MM.1S (cell line): ENCODE measurements around the gene LRRC23.

Source experiments
- DNase-seq: peaks from one replicate; pipeline ENCODE4 v3.0.0-alpha.2; 2015
- H2AFZ ChIP-seq: fragments of 300-600 bp; sonication (generic); 2 replicates; pipeline ENCODE4 v1.6.0; 2016; ENCODE audit warnings: antibody characterized with exemption, low read length
- H3F3A ChIP-seq: fragments of 300-600 bp; sonication (generic); 2 replicates; pipeline ENCODE4 v1.6.1; 2016; ENCODE audit warnings: mild to moderate bottlenecking, antibody characterized with exemption, low read length, moderate library complexity, mixed read lengths; ENCODE audit not compliant: insufficient read depth
- H3K27ac ChIP-seq: fragments of 300-600 bp; sonication (generic); 2 replicates; pipeline ENCODE4 v1.5.1; 2016; ENCODE audit warnings: mild to moderate bottlenecking, low read length
- H3K27me3 ChIP-seq: fragments of 300-600 bp; sonication (generic); replicated peaks from 2 replicates; pipeline ENCODE4 v1.6.0; 2016; ENCODE audit warnings: low read length; ENCODE audit not compliant: insufficient read depth
- H3K36me3 ChIP-seq: fragments of 300-600 bp; sonication (generic); replicated peaks from 2 replicates; pipeline ENCODE4 v1.6.1; 2016; ENCODE audit warnings: mild to moderate bottlenecking, low read length, mixed read lengths; ENCODE audit not compliant: insufficient read depth
- H3K4me1 ChIP-seq: fragments of 300-600 bp; sonication (generic); 2 replicates; pipeline ENCODE4 v1.6.1; 2016; ENCODE audit warnings: low read length, mixed read lengths
- H3K4me2 ChIP-seq: fragments of 300-600 bp; sonication (generic); 2 replicates; pipeline ENCODE4 v1.6.0; 2016; ENCODE audit warnings: low read depth, low read length
- H3K4me3 ChIP-seq: fragments of 300-600 bp; sonication (generic); 2 replicates; pipeline ENCODE4 v1.5.1; 2016; ENCODE audit warnings: low read length, mixed read lengths
- H3K79me2 ChIP-seq: fragments of 300-600 bp; sonication (generic); 2 replicates; pipeline ENCODE4 v1.6.1; 2016; ENCODE audit warnings: mixed run types, low read length, mixed read lengths
- H3K9ac ChIP-seq: fragments of 300-600 bp; sonication (generic); 2 replicates; pipeline ENCODE4 v1.6.1; 2016; ENCODE audit warnings: low read length, mixed read lengths
- H3K9me2 ChIP-seq: fragments of 300-600 bp; sonication (generic); replicated peaks from 2 replicates; pipeline ENCODE4 v1.6.1; 2016; ENCODE audit warnings: mild to moderate bottlenecking, low read length, mixed read lengths; ENCODE audit not compliant: insufficient read depth
- H3K9me3 ChIP-seq: fragments of 300-600 bp; sonication (generic); replicated peaks from 2 replicates; pipeline ENCODE4 v1.6.1; 2016; ENCODE audit warnings: mild to moderate bottlenecking, low read length, mixed read lengths; ENCODE audit not compliant: insufficient read depth
- H4K20me1 ChIP-seq: fragments of 300-600 bp; sonication (generic); 2 replicates; pipeline ENCODE4 v1.6.1; 2016; ENCODE audit warnings: mild to moderate bottlenecking, low read length, moderate library complexity, mixed read lengths; ENCODE audit not compliant: insufficient read depth
- EZH2 ChIP-seq: fragments of 300-600 bp; sonication (generic); optimal IDR thresholded peaks from 2 replicates; pipeline ENCODE3; 2017; ENCODE audit warnings: low read depth, mild to moderate bottlenecking, antibody characterized with exemption, low read length, mixed read lengths
- EZH2phosphoT487 ChIP-seq: fragments of 300-600 bp; sonication (generic); IDR thresholded peaks from 2 replicates; pipeline ENCODE4 v1.6.1; 2018; ENCODE audit warnings: antibody characterized with exemption, low read length
- TF ChIP-seq, protein P1 (sequence below): fragments of 300-600 bp; sonication (generic); IDR thresholded peaks from 2 replicates; pipeline ENCODE4 v1.5.1; 2016; ENCODE audit warnings: antibody characterized with exemption, low read length, mixed read lengths

LRRC23 gene

DNA sequence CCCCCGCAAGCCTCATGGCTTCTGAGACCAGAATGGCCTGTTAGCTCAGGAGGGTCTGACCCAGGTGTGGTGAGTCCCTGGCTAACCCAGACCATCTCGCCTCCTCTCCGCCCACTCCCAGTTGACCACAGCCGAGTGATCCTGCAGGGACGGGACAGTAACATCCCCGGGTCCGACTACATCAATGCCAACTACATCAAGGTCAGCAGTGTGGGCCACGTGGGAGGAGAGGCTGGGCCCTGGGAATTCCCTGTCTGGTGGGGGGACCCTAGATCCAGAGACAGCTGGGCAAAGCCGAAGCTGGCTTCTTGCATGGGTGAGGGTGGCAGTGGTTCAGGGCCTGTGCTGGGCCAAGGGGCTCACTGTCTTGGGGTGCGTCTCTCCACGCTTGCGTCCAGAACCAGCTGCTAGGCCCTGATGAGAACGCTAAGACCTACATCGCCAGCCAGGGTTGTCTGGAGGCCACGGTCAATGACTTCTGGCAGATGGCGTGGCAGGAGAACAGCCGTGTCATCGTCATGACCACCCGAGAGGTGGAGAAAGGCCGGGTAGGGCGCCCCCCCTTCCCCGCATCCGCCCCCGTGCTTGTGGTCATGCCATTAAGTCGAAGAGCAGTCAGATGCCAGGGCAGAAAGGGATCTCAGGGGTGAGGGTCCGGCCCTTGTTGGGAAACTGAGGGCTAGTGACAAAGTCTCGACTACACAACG, 51.6 kb downstream of the LRRC23 start:
- Histone ChIP-seq H3K4me2 (no peak overlapping the region), H3K9ac (no peak overlapping the region), H3K4me1 (peaks cover 77% of the 10 kb centered on the region)

DNA sequence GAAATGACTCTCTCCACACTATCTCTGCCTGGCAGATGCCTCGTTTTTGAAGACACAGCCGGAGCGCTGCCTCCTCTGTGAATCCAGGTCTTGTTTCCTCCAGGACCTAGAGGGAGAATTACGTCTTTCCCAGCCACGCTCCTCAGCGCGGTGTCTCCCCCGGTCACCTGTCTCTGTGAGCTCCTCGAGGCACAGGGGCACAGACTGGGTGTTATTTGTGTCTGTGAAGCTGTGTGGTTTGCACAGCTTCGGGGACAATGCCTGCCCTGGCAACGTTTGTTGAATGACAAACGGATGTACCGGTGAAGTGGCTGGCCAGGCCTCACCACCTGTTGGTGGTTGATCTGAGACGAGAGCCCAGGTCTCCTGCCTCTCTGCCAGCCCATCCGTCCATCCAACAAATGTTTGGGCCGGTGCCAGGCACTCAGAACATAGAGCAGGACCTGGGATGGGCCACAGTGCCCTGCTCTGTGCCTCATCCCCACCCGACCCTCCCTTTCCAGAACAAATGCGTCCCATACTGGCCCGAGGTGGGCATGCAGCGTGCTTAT, 52.6 kb downstream of the LRRC23 start:
- Histone ChIP-seq H3K36me3 (no peaks in the 10 kb centered on the region; the same call in 1 of the 2 replicates), H3K9me3 (no peaks in the 10 kb centered on the region), H2AFZ (no peak overlapping the region), H3K4me2 (no peak overlapping the region), H3K27ac (peak overlapping the region; percentile 94; the same call in 1 of the 2 replicates), H3K79me2 (peaks cover 83% of the 10 kb centered on the region), H3K27me3 (no peaks in the 10 kb centered on the region), H3K9ac (no peak overlapping the region), H3K4me3 (no peak overlapping the region), H3K4me1 (peaks cover 87% of the 10 kb centered on the region), H3K9me2 (no peaks in the 10 kb centered on the region), H4K20me1 (no peaks in the 10 kb centered on the region), H3F3A (peaks cover 53% of the 10 kb centered on the region)
- TF ChIP-seq EZH2 (no peak), EZH2phosphoT487 (no peak)
- TF ChIP-seq, protein P1, sequence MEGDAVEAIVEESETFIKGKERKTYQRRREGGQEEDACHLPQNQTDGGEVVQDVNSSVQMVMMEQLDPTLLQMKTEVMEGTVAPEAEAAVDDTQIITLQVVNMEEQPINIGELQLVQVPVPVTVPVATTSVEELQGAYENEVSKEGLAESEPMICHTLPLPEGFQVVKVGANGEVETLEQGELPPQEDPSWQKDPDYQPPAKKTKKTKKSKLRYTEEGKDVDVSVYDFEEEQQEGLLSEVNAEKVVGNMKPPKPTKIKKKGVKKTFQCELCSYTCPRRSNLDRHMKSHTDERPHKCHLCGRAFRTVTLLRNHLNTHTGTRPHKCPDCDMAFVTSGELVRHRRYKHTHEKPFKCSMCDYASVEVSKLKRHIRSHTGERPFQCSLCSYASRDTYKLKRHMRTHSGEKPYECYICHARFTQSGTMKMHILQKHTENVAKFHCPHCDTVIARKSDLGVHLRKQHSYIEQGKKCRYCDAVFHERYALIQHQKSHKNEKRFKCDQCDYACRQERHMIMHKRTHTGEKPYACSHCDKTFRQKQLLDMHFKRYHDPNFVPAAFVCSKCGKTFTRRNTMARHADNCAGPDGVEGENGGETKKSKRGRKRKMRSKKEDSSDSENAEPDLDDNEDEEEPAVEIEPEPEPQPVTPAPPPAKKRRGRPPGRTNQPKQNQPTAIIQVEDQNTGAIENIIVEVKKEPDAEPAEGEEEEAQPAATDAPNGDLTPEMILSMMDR = no peak
- DNase-seq = no peak

More for the DNA sequence above, 51.6 kb downstream of the LRRC23 start:
- no peaks in the 10 kb centered on the region for H4K20me1 ChIP-seq
- peaks cover 92% of the 10 kb centered on the region for H3K79me2 ChIP-seq
- H3K27me3 ChIP-seq = no peaks in the 10 kb centered on the region
- H2AFZ ChIP-seq = no peak overlapping the region
- H3K4me3 ChIP-seq = no peak overlapping the region
- H3K36me3 ChIP-seq = no peaks in the 10 kb centered on the region; the same call in 1 of the 2 replicates
- H3F3A ChIP-seq = peaks cover 53% of the 10 kb centered on the region
- no peaks in the 10 kb centered on the region for H3K9me2 ChIP-seq
- H3K9me3 ChIP-seq = no peaks in the 10 kb centered on the region
- H3K27ac ChIP-seq = no peak overlapping the region; the same call in 1 of the 2 replicates
- no peak for DNase-seq
- TF ChIP-seq, protein P1 = no peak
- TF ChIP-seq EZH2phosphoT487 = no peak
- no peak for TF ChIP-seq EZH2

DNA sequence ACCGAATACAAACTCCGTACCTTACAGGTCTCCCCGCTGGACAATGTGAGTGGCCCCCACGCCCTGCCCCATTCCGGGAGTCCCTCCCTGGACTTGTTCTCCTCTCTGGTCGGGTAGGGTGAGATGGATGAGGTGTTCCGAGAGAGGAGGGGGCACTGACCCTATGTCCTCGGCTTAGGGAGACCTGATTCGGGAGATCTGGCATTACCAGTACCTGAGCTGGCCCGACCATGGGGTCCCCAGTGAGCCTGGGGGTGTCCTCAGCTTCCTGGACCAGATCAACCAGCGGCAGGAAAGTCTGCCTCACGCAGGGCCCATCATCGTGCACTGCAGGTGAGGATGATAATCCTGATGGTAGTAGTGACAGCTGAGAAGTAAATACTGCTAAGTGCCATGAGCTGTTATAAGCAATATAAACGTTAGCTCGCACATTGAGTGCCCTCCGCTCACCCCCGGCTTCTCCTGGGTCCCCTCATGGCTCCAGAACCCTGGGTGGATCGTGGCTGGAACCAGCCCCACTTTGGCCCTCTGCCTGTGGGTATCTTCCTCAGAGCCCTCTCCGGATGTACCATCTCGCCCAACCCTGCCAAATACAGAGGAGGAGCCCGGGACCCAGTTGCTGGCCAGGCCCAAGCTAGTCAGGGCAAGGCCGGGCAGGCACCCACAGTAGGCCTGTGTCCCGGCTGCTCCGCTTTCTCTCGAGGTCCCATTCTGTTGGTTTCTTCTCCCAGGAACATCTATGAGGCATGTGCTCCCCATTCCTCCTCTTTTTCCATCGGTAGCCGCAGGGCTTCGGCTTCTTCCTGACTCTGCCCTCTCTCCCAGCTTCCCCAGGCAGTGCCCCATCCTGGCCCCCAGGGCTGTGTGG, 53.4 kb downstream of the LRRC23 start:
- Histone ChIP-seq H3K4me3 (peak overlapping the region; percentile 56), H3K27ac (peak overlapping the region; percentile 94), H4K20me1 (no peaks in the 10 kb centered on the region), H3K4me2 (peak overlapping the region; percentile 94), H3K9me3 (no peaks in the 10 kb centered on the region), H2AFZ (no peak overlapping the region), H3K9me2 (no peaks in the 10 kb centered on the region), H3K79me2 (peaks cover 75% of the 10 kb centered on the region), H3F3A (peaks cover 45% of the 10 kb centered on the region), H3K27me3 (no peaks in the 10 kb centered on the region), H3K4me1 (peaks cover 83% of the 10 kb centered on the region), H3K9ac (peak overlapping the region; percentile 78), H3K36me3 (no peaks in the 10 kb centered on the region; the same call in 1 of the 2 replicates)
- DNase-seq = no peak
- TF ChIP-seq, protein P1 = no peak
- TF ChIP-seq EZH2phosphoT487 (no peak), EZH2 (no peak)
